H7 (cell line): ENCODE data around the gene BRD9. TPM values are rescaled to one million over a fixed set of nuclear protein-coding genes. Genes with fewer than 3 reads are reported as not detected.
A peak's percentile ranks its signal among the peaks of the same experiment; 100 is the strongest.
"Not testable (repeated sequence)": the region's sequence is repeated elsewhere in the genome, so short reads cannot be mapped to it uniquely, and the experiment has no call there.

Source experiments
- DNase-seq: peaks from one replicate; pipeline ENCODE4 v3.0.0; 2012
- H3K27me3 ChIP-seq: 2 replicates; pipeline ENCODE4 v1.6.0; 2011; ENCODE audit warnings: mild to moderate bottlenecking, low read length; ENCODE audit not compliant: control insufficient read depth, insufficient read depth
- H3K36me3 ChIP-seq: replicated peaks from 2 replicates; pipeline ENCODE4 v1.5.1; 2011; ENCODE audit warnings: low read length; ENCODE audit not compliant: control insufficient read depth, insufficient read depth
- H3K4me3 ChIP-seq: 2 replicates; pipeline ENCODE4 v1.5.1; 2011; ENCODE audit warnings: low read depth, mild to moderate bottlenecking, control low read depth, low read length, moderate library complexity; ENCODE audit not compliant: insufficient read depth
- total RNA-seq: library from RNA; depleted of rRNA; stranded (reverse); fragments of >200 nt; shearing (Covaris generic); gene quantifications from 2 replicates; pipeline ENCODE4 v1.2.3, GENCODE V29; 2014

The BRD9 gene
- total RNA-seq, 1 experiment from 2014 or later = 32.1 TPM

DNA sequence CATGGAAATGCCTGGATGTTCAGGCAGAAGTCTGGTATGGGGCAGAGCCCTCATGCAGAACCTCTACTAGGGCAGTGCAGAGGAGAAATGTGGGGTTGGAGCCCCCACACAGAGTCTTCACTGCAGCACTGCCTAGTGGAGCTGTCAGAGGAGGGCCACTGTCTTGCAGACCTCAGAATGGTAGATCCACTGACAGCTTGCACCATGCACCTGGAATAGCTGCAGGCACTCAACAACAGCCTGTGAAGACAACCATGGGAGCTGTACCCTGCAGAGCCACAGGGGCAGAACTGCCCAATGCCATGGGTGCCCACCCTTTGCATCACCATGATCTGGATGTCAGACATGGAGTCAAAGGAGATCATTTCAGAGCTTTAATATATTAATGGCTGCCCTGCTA lies 37.0 kb upstream of the BRD9 start:
- Histone ChIP-seq H3K27me3 (peaks cover 7% of the 10 kb centered on the region; the same call in 1 of the 2 replicates), H3K4me3 (no peak overlapping the region), H3K36me3 (no peaks in the 10 kb centered on the region)
- no peak for DNase-seq

- not testable (repeated sequence) for H3K4me3 ChIP-seq, DNase-seq, H3K36me3 ChIP-seq, H3K27me3 ChIP-seq
Measured at GRCh38 chr5:929182-929581, 36.6 kb upstream of the BRD9 start.

GRCh38 chr5:927172-928015 lies 34.8 kb upstream of the BRD9 start:
- Histone ChIP-seq H3K4me3 (peak overlapping the region; percentile 16; the same call in 1 of the 2 replicates), H3K36me3 (no peaks in the 10 kb centered on the region), H3K27me3 (peaks cover 7% of the 10 kb centered on the region; the same call in 1 of the 2 replicates)
- peak; percentile 16 for DNase-seq

DNA sequence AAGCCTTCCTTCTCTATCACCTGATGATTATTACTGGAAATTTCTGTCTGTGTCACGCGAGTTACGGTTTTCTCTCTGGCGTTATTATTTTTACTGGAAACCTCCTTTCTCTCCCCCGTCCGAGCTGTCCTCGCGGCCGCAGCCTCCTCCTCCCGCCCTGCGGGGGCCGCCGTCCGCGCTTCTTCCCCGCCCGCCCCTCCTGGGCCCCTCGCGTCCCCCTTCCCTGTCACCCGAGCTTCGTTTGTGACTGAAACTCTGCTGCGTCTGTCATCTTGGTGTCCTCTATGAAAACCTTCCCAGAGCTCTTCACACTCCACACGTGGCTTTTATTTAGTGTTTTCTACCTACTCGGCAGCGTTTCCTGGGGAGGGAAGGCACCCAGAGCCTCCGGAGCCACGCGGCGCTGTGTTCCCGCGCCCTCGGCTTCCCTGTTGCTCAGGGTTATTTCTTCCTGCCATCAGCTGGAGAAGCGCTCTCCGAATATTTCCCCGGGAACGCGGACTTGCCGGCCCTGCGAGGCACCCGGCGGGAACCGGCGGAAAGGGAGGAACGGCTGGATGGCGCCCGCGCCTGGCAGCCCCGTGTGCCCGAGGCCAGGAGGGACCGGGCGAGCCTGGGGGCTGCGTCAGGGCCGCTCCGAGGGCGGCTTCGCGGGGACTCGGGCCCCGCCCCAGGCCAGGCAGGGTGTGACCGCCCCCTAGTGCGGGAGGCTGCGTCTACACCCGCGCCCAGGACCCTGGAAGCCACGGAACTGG lies 34.0 kb upstream of the BRD9 start:
- Histone ChIP-seq H3K4me3 (peak overlapping the region; percentile 16; the same call in 1 of the 2 replicates), H3K27me3 (peaks cover 7% of the 10 kb centered on the region; the same call in 1 of the 2 replicates)
- peak; percentile 96 for DNase-seq

DNA sequence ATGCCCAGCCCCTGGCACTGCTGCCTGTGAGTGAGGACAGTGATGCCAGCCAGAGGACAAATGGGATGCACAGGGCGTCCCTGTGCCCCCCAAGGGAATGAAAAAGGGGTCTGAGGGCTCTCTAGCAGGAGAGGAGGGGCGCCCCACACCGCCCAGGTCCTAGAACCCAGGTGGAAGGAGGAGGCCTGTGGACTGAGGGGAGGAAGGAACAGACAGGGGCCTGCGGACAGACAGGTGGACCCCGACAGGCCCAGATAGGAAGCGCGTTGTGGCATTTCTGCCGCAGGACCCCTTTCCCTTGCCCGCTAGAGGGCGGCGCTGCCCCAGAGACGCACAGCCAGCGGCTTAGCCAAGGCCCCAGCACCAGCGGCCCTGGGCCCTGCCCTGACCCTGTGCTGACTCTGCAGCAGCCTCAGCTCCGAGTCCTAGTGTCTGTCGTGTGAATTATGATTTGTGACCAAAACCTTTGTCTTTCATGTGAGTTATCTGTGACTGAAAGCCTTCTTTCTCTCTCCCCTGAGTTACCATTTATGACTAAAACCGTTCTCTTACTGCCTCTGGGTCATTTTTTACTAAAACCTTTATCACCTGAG lies 30.8 kb upstream of the BRD9 start:
- Histone ChIP-seq H3K36me3 (peaks cover 2% of the 10 kb centered on the region; the same call in 1 of the 2 replicates), H3K27me3 (peaks cover 7% of the 10 kb centered on the region; the same call in 1 of the 2 replicates), H3K4me3 (no peak overlapping the region)
- peak; percentile 97 for DNase-seq

More for the DNA sequence above, 34.0 kb upstream of the BRD9 start:
- no peaks in the 10 kb centered on the region; the same call in 1 of the 2 replicates for H3K36me3 ChIP-seq

GRCh38 chr5:922436-923280 lies 30.1 kb upstream of the BRD9 start:
- Histone ChIP-seq H3K27me3 (peaks cover 7% of the 10 kb centered on the region; the same call in 1 of the 2 replicates), H3K36me3 (peaks cover 2% of the 10 kb centered on the region), H3K4me3 (no peak overlapping the region)
- DNase-seq = no peak

GRCh38 chr5:921456-922435 lies 29.1 kb upstream of the BRD9 start:
- Histone ChIP-seq H3K36me3 (peaks cover 8% of the 10 kb centered on the region), H3K4me3 (no peak overlapping the region), H3K27me3 (peaks cover 7% of the 10 kb centered on the region; the same call in 1 of the 2 replicates)
- no peak for DNase-seq

GRCh38 chr5:920321-920720 lies 27.7 kb upstream of the BRD9 start:
- H3K27me3 ChIP-seq = no peaks in the 10 kb centered on the region
- DNase-seq = no peak

GRCh38 chr5:919356-920000 lies 26.9 kb upstream of the BRD9 start:
- DNase-seq = no peak
- H3K27me3 ChIP-seq = no peaks in the 10 kb centered on the region
- peaks cover 21% of the 10 kb centered on the region for H3K36me3 ChIP-seq
- no peak overlapping the region for H3K4me3 ChIP-seq

More at GRCh38 chr5:920321-920720, 27.7 kb upstream of the BRD9 start:
- no peak overlapping the region for H3K4me3 ChIP-seq
- H3K36me3 ChIP-seq = peaks cover 17% of the 10 kb centered on the region

GRCh38 chr5:918717-919116 lies 26.1 kb upstream of the BRD9 start:
- H3K36me3 ChIP-seq = peaks cover 28% of the 10 kb centered on the region
- DNase-seq, H3K27me3 ChIP-seq, H3K4me3 ChIP-seq: not testable (repeated sequence)

DNA sequence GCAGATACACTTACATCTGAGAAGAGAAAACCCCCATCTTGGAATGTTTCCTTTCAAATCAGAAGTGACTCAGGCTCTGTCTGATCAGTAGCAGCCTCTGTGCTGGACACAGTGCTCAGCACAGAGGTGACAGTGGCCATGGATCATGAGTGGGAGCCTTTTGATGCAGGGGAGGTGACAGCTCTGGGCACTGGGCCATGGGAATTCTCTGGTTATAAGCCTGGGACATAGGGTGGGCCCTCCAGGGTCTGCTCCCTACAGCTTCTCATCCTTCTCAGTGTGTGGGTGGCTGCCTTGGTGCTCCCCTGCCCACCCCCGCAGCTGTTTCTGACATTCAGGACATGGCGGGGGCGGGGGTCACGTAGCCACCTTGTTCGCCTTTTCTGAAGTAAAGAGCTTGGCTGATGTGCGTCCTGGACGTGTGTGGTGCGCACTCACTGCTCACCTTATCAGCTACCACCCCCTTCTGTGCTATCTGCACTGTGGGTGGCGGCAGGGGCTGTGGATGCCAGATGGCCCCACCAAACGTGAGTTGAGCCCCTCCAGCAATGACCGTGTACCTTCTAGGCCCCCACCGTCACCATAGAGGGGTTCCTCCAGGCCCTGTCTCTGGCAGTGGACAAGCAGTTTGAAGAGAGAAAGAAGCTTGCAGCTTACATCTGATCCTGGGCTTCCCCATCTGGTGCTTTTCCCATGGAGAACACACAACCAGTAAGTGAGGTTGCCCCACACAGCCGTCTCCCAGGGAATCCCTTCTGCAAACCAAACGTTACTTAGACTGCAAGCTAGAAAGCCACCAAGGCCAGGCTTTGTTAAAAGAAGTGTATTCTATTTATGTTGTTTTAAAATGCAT lies 24.1 kb upstream of the BRD9 start:
- DNase-seq = no peak
- Histone ChIP-seq H3K4me3 (no peak overlapping the region), H3K36me3 (peaks cover 33% of the 10 kb centered on the region), H3K27me3 (no peaks in the 10 kb centered on the region)

DNA sequence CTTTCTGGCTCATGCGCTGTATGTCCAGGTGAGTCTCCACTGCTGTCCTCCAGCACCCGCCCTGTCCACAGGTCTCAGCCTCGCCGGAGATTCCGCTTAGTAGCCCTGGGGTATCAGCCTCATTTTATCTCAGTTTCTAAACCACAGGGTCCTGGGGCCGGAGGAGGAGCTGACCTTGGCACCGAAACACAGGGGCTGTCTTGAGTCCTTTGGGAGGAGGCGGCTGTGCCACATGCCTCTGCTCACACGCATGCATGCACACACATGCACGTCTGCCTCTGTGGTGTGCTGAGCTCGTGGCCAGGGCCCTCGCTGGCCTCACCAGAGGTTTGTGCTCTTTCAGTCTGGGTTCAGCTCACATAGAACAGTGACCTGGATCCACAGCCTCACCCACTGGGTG lies 23.3 kb upstream of the BRD9 start:
- Histone ChIP-seq H3K36me3 (peaks cover 33% of the 10 kb centered on the region), H3K4me3 (no peak overlapping the region), H3K27me3 (no peaks in the 10 kb centered on the region)
- no peak for DNase-seq
